H1 (cell line): ENCODE results near the gene NKAIN2. TPM values are rescaled to one million over a fixed set of nuclear protein-coding genes. Genes with fewer than 3 reads are reported as not detected.

Source experiments
- BACH1 ChIP-seq: IDR thresholded peaks from 2 replicates; pipeline ENCODE4 v1.6.1; 2012; ENCODE audit warnings: low read length, improper control_type of control experiment
- CHD1 ChIP-seq: IDR thresholded peaks from 2 replicates; pipeline ENCODE4 v1.6.1; 2012; ENCODE audit warnings: low read depth, low read length, improper control_type of control experiment
- KDM4A ChIP-seq: IDR thresholded peaks from one replicate; pipeline ENCODE4 v1.7.1; 2012; ENCODE audit warnings: low read depth, mild to moderate bottlenecking, moderate library complexity, low read length, inconsistent platforms; ENCODE audit not compliant: severe bottlenecking
- KDM5A ChIP-seq: fragments of 200-600 bp; IDR thresholded peaks from 2 replicates; pipeline ENCODE4 v1.7.1; 2012; ENCODE audit warnings: mild to moderate bottlenecking, low read length, inconsistent platforms, mixed read lengths
- POLR2AphosphoS5 ChIP-seq: IDR thresholded peaks from 2 replicates; pipeline ENCODE4 v1.6.1; 2011; ENCODE audit warnings: low read depth, low read length
- TBP ChIP-seq: IDR thresholded peaks from 2 replicates; pipeline ENCODE4 v1.6.1; 2011; ENCODE audit warnings: low read depth, low read length, improper control_type of control experiment
- polyA plus RNA-seq, 7 experiments: library from polyadenylated mRNA; depleted of rRNA in 3 of 7; stranded (reverse) in 5 of 7; unstranded in 2 of 7; fragments of >200 nt in 5 of 7; fragments of 200-250 nt in 2 of 7; gene quantifications; 1 replicate in 5 of 7; 2 replicates in 1 of 7; 4 replicates in 1 of 7; pipeline versions ENCODE4 v1.2.1 to v1.2.3, GENCODE V29; 2011 to 2013; ENCODE audit warnings: missing spikeins in 2 of 7, mixed read lengths in 2 of 7
- total RNA-seq: library from RNA; stranded (reverse); fragmentation: NEBNext Ultra II Directional; extraction: Animal tissue kit (Norgen Biotek cat#: 25700); gene quantifications from 2 replicates; pipeline ENCODE4 v1.2.1, GENCODE V29; 2021
- TF ChIP-seq, protein P1 (sequence below), 3 experiments: IDR thresholded peaks; 1 replicate in 2 of 3; 2 replicates in 1 of 3; pipeline versions ENCODE4 v1.5.1 to v1.6.1; 2011; ENCODE audit warnings: low read length in 3 of 3, mild to moderate bottlenecking in 3 of 3, inconsistent platforms in 2 of 3, low read depth in 1 of 3, moderate library complexity in 1 of 3; ENCODE audit not compliant: insufficient read depth in 1 of 3; ENCODE audit errors: control extremely low read depth in 1 of 3
- TF ChIP-seq, protein P2 (sequence below): IDR thresholded peaks from 2 replicates; pipeline ENCODE4 v1.6.1; 2011; ENCODE audit warnings: low read length, improper control_type of control experiment

NKAIN2 gene
- total and polyA plus RNA-seq, 2 of the 8 experiments (the other 6 are each of a cell fraction or from before 2014, with no cell fraction given): 0.20 to 0.34 TPM

DNA sequence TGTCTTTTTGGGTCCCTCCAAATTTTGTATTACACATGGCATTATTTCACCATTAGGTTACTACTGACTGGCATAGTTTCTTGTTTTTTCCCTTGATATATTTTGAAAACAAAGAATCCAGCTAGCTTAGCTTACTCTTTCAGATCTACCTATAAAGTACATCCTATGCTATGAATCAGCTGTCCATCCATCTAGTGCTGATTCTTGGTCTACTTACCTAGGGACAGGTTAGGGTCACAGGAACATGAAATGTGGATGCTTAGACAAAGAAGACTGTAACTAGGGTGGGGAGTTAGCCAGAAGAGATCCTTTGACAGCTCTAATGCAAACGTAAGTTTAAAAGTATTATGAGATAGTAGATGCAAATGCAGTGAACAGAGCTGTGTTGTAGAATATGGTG is 91.7 kb downstream of the NKAIN2 start (continued):
- TF ChIP-seq, protein P1, sequence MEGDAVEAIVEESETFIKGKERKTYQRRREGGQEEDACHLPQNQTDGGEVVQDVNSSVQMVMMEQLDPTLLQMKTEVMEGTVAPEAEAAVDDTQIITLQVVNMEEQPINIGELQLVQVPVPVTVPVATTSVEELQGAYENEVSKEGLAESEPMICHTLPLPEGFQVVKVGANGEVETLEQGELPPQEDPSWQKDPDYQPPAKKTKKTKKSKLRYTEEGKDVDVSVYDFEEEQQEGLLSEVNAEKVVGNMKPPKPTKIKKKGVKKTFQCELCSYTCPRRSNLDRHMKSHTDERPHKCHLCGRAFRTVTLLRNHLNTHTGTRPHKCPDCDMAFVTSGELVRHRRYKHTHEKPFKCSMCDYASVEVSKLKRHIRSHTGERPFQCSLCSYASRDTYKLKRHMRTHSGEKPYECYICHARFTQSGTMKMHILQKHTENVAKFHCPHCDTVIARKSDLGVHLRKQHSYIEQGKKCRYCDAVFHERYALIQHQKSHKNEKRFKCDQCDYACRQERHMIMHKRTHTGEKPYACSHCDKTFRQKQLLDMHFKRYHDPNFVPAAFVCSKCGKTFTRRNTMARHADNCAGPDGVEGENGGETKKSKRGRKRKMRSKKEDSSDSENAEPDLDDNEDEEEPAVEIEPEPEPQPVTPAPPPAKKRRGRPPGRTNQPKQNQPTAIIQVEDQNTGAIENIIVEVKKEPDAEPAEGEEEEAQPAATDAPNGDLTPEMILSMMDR (IDR thresholded peaks at IDR 0.05; ENCODE audit: control extremely low read depth in 1 of 3, insufficient read depth in 1 of 3, low read depth in 1 of 3, low read length in 3 of 3): no peak
- TF ChIP-seq, protein P2, sequence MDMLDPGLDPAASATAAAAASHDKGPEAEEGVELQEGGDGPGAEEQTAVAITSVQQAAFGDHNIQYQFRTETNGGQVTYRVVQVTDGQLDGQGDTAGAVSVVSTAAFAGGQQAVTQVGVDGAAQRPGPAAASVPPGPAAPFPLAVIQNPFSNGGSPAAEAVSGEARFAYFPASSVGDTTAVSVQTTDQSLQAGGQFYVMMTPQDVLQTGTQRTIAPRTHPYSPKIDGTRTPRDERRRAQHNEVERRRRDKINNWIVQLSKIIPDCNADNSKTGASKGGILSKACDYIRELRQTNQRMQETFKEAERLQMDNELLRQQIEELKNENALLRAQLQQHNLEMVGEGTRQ: no peak
- no peak for TF ChIP-seq TBP
- no peak for TF ChIP-seq KDM5A
- TF ChIP-seq KDM4A: no peak
- no peak for TF ChIP-seq CHD1
- TF ChIP-seq POLR2AphosphoS5: no peak
- TF ChIP-seq BACH1: no peak
